Ovary (tissue), 3 donors: ENCODE data around the gene SLC4A1.

Experiments used
- EP300 ChIP-seq: sonication (generic); formaldehyde crosslinking; IDR thresholded peaks from one replicate; pipeline ENCODE4 v1.6.1; 2017; ENCODE audit warnings: antibody characterized with exemption
- POLR2A ChIP-seq: fragments of 450-650 bp; IDR thresholded peaks from one replicate; pipeline ENCODE4 v1.6.1; 2017; ENCODE audit warnings: antibody characterized with exemption, mild to moderate bottlenecking, moderate library complexity
- TF ChIP-seq, protein P1 (sequence below), 3 donors: fragments of 450-650 bp in 2 of 3; fragments of 200-600 bp in 1 of 3; IDR thresholded peaks; one replicate each; pipeline versions ENCODE4 v1.5.1 to v1.8.0; 2016 to 2022; ENCODE audit warnings: antibody characterized with exemption in 3 of 3, mild to moderate bottlenecking in 1 of 3
- donor health status: DM: no; HTN: no; CAD: no.

DNA sequence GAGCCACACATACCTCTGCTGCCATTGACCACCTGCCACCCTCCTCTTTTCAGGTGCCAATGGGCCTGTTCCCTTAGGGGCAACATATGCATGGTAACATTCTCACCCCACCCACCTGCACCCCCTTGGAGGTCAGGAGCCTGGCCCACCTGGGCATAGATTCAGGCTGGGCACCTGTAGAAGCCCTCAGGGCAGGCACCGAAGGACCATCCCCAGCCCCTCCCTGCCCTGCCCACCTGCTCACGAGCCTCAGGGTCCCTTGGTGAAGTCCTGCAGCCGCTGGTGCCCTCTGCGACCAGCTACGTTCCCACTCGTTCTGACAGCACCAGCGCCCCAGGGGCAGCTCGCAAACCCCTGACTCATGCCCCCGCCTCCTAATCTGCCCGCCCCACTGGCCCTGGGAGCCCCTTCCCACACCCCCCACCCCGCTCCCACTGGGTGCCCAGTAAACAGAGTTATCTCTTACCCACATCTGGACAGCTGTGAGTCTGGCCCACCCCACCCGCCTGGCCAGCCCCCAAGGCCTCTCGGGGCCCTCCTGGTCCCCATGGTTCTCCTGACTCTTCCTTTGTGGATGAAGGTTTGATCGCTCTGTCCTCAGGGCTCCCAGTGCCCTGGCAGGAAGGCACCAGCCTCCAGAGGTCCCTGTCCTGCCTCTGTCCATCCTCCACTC is at the start of gene SLC4A1:
- TF ChIP-seq POLR2A (no peak), EP300 (no peak)
- TF ChIP-seq, protein P1, sequence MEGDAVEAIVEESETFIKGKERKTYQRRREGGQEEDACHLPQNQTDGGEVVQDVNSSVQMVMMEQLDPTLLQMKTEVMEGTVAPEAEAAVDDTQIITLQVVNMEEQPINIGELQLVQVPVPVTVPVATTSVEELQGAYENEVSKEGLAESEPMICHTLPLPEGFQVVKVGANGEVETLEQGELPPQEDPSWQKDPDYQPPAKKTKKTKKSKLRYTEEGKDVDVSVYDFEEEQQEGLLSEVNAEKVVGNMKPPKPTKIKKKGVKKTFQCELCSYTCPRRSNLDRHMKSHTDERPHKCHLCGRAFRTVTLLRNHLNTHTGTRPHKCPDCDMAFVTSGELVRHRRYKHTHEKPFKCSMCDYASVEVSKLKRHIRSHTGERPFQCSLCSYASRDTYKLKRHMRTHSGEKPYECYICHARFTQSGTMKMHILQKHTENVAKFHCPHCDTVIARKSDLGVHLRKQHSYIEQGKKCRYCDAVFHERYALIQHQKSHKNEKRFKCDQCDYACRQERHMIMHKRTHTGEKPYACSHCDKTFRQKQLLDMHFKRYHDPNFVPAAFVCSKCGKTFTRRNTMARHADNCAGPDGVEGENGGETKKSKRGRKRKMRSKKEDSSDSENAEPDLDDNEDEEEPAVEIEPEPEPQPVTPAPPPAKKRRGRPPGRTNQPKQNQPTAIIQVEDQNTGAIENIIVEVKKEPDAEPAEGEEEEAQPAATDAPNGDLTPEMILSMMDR (IDR thresholded peaks at IDR 0.05): no peak
